Measurements from ENCODE around the gene TMEM131.

The TMEM131 gene

DNA sequence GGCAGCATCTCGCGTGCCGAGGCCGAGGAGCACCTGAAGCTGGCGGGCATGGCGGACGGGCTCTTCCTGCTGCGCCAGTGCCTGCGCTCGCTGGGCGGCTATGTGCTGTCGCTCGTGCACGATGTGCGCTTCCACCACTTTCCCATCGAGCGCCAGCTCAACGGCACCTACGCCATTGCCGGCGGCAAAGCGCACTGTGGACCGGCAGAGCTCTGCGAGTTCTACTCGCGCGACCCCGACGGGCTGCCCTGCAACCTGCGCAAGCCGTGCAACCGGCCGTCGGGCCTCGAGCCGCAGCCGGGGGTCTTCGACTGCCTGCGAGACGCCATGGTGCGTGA lies 271.7 kb downstream of the TMEM131 start:
- H3K9me3 Mint-ChIP-seq: peaks cover 5% of the 10 kb centered on the region
- peaks cover 33% of the 10 kb centered on the region for H3K4me1 Mint-ChIP-seq
- no peaks in the 10 kb centered on the region for H3K36me3 Mint-ChIP-seq (ENCODE audit: low read depth)
- no peak overlapping the region for H3K27ac Mint-ChIP-seq
- TF ChIP-seq, protein P1, sequence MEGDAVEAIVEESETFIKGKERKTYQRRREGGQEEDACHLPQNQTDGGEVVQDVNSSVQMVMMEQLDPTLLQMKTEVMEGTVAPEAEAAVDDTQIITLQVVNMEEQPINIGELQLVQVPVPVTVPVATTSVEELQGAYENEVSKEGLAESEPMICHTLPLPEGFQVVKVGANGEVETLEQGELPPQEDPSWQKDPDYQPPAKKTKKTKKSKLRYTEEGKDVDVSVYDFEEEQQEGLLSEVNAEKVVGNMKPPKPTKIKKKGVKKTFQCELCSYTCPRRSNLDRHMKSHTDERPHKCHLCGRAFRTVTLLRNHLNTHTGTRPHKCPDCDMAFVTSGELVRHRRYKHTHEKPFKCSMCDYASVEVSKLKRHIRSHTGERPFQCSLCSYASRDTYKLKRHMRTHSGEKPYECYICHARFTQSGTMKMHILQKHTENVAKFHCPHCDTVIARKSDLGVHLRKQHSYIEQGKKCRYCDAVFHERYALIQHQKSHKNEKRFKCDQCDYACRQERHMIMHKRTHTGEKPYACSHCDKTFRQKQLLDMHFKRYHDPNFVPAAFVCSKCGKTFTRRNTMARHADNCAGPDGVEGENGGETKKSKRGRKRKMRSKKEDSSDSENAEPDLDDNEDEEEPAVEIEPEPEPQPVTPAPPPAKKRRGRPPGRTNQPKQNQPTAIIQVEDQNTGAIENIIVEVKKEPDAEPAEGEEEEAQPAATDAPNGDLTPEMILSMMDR (IDR thresholded peaks at IDR 0.05; ENCODE audit: unreplicated experiment in 3 of 3): no peak
- H3K27me3 Mint-ChIP-seq (ENCODE audit: low read depth): peaks cover 10% of the 10 kb centered on the region
- H3K4me3 Mint-ChIP-seq: no peak overlapping the region

DNA sequence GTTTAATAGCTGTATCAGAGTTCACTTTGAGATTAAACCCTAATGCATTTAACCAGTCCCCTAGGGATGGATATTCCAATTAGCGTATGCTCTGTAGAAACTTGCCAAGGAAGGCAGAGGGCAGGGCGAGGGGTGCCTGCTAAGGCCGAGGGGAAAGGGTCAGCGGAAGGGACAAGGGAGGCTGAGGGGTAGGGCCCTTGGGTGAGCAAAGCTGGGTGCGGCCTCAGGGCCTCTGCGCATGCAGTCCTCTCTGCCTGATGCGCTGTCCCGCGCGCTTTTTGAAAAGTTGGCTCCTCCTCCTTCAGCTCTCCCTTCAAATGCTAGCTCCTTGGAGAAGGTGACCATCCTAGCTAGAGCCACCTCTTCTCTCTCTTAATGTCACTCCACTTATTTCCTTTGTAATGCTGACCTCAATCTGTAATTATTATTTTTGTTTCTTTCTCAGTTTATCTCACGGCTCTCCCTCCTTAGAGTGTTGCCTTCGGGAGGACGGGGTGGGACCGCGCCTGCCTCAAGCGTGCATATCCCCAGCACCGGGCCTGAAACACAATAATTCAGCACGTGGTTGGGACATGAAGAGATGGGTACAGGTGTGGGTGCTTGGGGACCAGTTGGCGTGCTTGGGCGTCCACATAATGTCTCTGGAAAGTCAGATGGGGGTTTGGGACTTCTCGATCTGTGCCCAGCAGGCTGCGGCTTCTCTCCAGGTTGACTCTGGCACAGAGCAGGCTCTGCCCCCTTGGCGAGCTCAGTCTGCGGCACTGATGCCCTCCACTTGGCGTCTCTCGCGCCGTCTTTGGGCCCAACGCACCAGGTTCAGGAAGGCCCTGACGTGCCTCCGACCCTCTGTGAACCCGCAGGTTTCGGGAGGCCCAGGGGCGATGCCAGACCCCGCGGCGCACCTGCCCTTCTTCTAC lies 272.3 kb downstream of the TMEM131 start:
- H3K9me3 Mint-ChIP-seq: peaks cover 5% of the 10 kb centered on the region
- no peak overlapping the region for H3K27ac Mint-ChIP-seq
- H3K4me3 Mint-ChIP-seq: no peak overlapping the region
- no peaks in the 10 kb centered on the region for H3K36me3 Mint-ChIP-seq (ENCODE audit: low read depth)
- H3K4me1 Mint-ChIP-seq: peaks cover 33% of the 10 kb centered on the region
- TF ChIP-seq, protein P1 (IDR thresholded peaks at IDR 0.05; ENCODE audit: unreplicated experiment in 3 of 3): no peak
- H3K27me3 Mint-ChIP-seq (ENCODE audit: low read depth): peaks cover 10% of the 10 kb centered on the region

DNA sequence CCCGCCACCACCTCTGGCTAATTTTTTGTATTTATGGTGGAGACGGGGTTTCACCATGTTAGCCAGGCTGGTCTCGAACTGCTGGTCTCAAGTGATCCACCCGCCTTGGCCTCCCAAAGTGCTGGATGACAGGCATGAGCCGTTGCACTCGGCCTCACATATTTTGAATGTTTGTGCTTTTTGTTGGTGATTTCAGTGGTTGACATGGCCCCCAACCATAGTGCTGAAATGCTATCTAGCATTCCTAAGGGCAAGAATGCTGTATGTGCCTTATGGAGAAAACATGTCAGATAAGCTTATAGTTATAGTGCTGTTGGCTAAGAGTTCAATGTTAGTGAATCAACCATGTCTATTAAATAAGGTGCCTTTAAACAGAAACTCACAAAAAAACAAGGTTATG lies 273.5 kb downstream of the TMEM131 start:
- Mint-ChIP-seq H3K27ac (no peak overlapping the region), H3K4me1 (peaks cover 30% of the 10 kb centered on the region), H3K36me3 (ENCODE audit: low read depth) (no peaks in the 10 kb centered on the region), H3K4me3 (no peak overlapping the region), H3K27me3 (ENCODE audit: low read depth) (peaks cover 7% of the 10 kb centered on the region), H3K9me3 (no peaks in the 10 kb centered on the region)
- TF ChIP-seq, protein P1 (IDR thresholded peaks at IDR 0.05; ENCODE audit: unreplicated experiment in 3 of 3): no peak

DNA sequence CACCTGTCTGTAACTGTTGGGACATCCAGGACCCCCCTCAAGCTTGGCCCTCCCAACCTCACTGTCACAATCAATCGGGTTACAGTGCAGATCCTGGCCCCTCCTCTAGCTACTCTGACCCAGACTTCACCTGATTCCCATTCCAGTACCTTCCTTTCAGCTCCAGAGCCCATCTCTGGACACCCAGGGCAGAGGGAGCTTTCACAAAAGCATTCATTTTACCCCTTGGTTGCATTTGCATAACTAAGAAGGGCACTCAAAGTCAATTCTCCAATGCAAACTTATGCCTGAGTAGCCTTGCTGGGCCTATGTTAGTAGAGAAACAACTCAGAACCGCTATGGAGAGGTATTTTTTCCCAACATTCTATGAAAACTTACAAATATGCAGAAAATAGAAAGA lies 275.0 kb downstream of the TMEM131 start:
- TF ChIP-seq, protein P1 (IDR thresholded peaks at IDR 0.05; ENCODE audit: unreplicated experiment in 3 of 3): no peak
- Mint-ChIP-seq H3K9me3 (no peaks in the 10 kb centered on the region), H3K4me1 (peaks cover 29% of the 10 kb centered on the region), H3K36me3 (ENCODE audit: low read depth) (no peaks in the 10 kb centered on the region), H3K27me3 (ENCODE audit: low read depth) (peaks cover 7% of the 10 kb centered on the region), H3K27ac (no peak overlapping the region), H3K4me3 (no peak overlapping the region)

DNA sequence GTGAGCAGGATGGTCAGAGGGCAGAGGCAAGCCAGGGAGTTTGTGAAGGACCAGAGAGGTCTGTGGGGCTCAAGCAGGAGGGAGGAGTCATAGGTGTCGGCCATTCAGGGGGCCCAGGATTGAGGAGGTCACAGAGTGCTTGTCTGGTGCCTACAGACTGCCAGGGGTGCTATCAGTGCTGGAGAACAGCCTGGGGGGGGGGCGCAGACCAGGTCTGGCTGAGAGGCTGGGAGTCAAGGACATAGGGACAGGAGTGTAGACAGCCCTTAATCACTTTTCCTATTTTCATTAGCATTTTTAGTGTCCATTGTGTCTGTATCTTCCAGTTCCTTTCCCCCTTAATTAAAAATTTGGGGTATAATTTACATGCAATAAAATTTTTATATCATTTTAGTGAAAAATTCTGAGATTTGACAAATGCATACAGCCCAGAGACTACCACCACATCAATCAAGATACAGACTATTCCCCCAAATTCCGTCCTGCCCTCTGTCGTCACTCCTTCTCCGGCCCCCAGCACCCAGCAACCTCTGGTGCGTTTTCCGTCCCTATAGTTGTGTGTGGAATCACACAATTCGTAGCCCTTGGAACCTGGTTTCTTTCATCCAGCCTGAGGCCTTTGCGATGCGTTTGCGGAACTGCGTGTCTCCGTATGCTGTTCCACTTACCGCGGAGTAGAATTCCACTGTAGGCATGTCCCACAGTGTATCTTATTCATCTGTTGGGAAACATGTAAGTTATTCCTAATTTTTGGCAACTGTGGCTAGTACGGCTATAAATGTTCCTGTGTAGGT lies 276.2 kb downstream of the TMEM131 start:
- Mint-ChIP-seq H3K27ac (no peak overlapping the region), H3K4me1 (peaks cover 24% of the 10 kb centered on the region), H3K4me3 (no peak overlapping the region), H3K36me3 (ENCODE audit: low read depth) (no peaks in the 10 kb centered on the region), H3K9me3 (no peaks in the 10 kb centered on the region), H3K27me3 (ENCODE audit: low read depth) (peaks cover 7% of the 10 kb centered on the region)
- TF ChIP-seq, protein P1 (IDR thresholded peaks at IDR 0.05; ENCODE audit: unreplicated experiment in 3 of 3): no peak

Data from nephron (organoid).